Retinal pigment epithelial cell (primary cell): ENCODE data around the gene ACSS1.

Experiments
- DNase-seq: peaks from one replicate; pipeline ENCODE4 v3.0.0-alpha.2; 2010; ENCODE audit warnings: low read depth
- H3K4me3 ChIP-seq: 2 replicates; pipeline ENCODE4 v1.5.1; 2011; ENCODE audit warnings: mild to moderate bottlenecking, low read length, control low read depth, moderate library complexity
- TF ChIP-seq, protein P1 (sequence below): conservative IDR thresholded peaks from 2 replicates; pipeline ENCODE4 v1.5.1; 2011; ENCODE audit warnings: low read depth, low read length, control low read depth, inconsistent platforms

Gene ACSS1

DNA sequence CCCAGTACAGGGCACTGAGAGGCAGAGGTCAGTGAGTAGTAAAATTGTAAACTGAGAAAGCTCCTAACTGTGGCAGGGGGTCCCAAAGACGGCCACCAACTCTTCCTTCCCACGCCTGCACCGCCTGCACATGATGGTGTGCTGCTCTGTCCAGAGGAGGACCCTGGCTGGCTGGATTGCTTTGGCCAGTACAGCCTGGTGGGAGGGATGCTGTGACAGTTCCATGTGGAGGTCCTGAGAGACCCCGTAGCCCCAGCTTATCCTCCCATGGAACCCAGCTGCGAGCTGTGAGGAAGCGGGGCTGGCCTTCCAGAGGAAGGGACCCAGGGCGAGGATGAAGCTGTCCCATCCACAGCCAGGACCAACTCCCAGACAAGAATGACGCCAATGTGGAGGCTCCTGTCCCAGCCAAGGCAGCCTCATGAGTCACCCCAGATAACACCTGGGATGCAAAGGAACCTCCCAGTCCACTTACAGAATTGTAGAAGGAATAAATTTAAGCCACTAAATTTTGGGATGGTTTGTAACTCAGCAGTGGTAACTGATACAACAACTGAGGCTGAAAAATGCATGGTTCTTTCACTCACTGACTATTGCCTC is 2.0 kb upstream of the ACSS1 start:
- H3K4me3 ChIP-seq, result no peak overlapping the region
- no peak for DNase-seq
- TF ChIP-seq, protein P1, sequence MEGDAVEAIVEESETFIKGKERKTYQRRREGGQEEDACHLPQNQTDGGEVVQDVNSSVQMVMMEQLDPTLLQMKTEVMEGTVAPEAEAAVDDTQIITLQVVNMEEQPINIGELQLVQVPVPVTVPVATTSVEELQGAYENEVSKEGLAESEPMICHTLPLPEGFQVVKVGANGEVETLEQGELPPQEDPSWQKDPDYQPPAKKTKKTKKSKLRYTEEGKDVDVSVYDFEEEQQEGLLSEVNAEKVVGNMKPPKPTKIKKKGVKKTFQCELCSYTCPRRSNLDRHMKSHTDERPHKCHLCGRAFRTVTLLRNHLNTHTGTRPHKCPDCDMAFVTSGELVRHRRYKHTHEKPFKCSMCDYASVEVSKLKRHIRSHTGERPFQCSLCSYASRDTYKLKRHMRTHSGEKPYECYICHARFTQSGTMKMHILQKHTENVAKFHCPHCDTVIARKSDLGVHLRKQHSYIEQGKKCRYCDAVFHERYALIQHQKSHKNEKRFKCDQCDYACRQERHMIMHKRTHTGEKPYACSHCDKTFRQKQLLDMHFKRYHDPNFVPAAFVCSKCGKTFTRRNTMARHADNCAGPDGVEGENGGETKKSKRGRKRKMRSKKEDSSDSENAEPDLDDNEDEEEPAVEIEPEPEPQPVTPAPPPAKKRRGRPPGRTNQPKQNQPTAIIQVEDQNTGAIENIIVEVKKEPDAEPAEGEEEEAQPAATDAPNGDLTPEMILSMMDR, result no peak

DNA sequence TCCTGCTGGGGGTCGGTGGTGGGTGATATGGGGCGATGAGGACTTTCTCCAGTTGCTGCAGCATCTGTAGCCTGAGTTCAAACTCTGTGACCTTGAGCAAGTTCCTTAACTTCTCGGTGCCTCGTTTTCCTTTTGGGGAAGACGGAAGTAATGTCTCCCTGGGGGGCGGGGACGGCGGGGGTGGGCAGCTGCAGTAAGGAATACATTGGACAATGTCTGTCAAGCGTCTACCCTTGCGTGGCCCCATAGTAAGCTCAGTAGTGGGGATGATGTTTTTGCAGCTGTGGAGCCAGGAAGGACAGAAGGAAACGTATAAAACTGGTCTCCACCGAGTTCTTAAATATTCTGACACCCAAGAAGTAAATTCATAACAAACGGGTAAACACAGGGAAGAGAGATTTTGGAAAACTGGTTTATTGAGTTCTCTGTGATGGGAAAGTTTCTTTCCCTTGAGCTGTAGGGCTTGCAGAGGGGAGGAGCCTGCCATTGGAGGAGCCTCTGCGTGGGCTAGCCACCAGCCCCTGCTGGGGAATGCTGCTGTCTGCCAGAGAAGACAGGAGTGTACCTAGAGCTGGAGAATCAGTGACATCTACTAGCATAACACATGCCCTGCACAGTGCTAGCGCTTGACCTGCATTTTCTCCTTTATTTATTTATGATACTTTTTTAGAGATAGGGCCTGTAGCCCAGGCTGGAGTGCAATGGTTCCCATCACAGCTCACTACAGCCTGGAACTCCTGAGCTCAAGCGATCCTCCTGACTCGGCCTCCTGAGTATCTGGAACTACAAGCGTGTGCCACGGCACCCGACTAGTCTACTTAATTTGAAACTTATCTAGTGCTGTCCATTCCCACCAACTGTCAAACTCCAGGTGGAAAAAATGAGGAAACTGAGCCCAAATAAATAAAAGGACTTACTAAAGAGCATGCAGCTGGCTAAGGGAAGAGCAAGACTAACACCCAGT is 1.2 kb upstream of the ACSS1 start:
- H3K4me3 ChIP-seq, result no peak overlapping the region
- no peak for DNase-seq
- TF ChIP-seq, protein P1, result no peak

DNA sequence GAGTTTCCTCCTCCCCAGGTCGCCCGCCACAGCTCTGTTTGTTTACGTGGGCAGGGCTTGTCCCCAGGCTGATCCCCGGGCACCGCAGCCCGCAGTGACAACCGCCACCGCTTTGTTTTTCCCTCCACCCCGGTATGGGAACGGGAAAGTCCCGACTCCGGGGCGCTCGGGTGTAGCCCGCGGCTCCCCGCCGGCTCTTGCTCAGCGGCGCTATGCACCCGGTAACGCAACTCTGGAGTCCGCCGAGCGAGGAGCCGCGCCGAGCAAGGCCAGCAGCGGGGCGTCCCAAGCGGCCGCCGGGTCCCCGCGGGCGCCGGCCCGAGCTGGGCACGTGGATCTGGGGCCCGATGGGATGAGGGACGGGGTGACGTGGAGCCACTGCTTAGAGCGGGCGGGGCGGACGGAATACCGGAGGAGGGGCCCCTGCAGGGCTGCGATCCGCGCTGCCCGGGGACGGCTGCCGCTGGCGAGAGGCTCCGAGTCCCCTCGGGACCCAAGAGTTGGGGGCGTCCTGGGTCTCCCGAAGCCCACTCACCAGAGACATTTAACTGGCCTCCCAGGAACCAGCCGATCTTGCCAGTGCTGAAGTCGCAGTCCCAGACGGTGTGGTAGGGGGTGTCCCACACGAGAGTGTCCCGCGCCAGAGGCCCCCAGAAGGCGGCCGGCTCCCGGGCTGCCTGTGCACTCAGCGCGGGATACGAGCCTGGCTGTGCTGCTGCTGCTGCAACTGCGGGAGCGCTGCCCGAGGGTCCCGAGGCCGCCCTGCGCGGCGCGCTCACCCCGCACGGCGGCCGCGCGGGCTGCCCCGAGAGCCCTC is 497 bp downstream of the ACSS1 start:
- DNase-seq, result no peak
- peak overlapping the region; percentile 42 for H3K4me3 ChIP-seq
- TF ChIP-seq, protein P1, result no peak

DNA sequence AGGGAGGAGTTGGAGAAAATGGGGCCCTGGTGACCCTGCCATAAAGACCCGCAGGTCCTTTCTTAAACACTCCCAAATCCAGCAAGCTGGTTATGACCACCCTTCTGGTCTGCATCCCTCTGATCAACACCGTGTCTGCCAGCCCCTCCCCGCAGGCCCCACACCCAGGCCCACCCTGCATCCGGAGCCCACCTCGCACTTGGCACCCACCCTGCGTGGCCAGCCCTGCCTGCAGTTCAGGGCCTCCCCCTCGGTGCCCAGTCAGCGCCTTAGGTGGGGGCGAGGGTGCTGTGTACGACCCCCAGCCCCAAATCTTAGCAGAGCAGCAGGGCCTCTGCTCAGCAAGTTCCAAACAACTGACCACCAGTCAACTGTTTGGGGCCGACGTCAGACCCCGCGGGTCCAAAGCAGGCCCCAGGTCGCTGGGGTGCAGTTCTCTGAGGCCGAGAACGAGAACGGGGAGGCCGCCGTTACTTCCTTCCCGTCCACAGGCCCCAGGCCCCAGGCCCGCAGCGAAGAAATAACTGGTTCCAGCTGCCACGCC is 1.2 kb downstream of the ACSS1 start:
- no peak for DNase-seq
- TF ChIP-seq, protein P1, result no peak
- H3K4me3 ChIP-seq, result peak overlapping the region; percentile 28

DNA sequence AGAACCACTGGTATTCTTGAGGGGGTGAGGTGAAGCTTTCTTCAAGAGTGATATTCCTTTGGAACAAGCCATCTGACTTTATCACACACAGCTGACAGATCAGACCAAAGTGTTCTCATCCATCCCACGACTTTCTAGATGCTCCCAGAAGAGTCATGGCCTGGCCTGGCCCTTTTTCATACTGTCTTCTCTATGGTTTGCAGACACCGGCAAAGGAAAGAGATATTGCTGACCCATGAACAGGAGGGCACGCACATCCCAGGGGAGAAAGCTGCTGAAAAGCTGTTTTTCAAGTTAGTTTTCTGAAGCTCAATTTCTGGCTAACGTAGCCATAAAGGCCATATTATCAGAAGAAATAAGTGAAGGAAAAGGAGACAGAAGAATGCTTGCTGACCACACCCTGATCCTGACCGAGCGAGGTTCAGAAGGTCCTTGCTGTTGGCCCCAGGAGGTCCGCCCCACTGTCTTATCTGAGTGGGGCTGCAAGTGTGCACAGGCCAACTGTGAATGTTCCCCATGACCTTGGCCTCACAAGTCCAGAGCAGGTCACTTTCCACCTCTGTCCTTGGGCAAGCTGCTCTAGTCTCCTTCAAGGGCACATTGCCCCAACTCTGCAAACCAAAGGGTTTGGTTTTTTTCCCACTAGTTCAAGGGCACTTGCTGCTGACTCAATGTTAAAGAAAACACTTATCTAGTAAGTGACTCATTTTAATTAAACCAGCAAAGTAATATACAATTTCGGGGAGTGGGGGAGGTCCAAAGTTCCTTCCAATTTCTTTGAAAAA is 2.0 kb downstream of the ACSS1 start:
- no peak for DNase-seq
- H3K4me3 ChIP-seq, result no peak overlapping the region
- TF ChIP-seq, protein P1, result no peak

DNA sequence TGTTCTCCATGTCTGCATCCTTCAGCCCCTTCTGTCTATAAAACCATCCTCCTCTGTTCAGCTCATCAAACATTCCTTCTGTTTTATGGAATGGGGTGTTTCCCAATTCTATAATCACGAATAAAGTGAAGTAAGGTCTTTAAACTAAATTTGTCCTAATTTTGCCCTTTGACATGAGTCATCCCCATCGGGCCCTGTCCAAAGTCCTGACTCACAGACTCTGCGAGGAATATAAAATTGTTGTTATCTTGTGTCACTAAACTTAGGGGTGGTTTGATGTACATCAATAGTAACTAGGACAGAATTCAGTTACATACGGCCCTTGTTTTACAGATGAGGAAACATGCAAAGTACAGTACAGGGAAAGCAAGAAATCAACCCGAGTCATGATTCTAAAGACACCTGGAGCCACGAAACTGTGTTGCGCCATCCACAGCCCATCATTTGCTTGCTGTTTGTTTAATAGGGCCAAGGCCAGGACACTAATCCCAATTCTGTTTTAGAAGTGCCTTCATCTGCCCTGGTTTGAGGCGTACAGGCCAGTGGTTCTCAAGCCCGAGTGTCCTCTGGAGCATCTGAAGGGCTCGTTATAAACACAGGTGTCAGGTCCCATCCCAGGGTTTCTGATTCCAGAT is 2.8 kb downstream of the ACSS1 start:
- TF ChIP-seq, protein P1, result no peak
- no peak overlapping the region for H3K4me3 ChIP-seq
- no peak for DNase-seq
